ENCODE data around the gene TSHR.

TSHR gene

GRCh38 chr14:81144824-81145603, 189.6 kb downstream of the TSHR start:
- DNase-seq = no peak

GRCh38 chr14:81147140-81147897, 191.9 kb downstream of the TSHR start:
- no peak for DNase-seq

- no peak for DNase-seq
These were observed 193.2 kb downstream of the TSHR start for GRCh38 chr14:81148635-81149034.

- no peak for DNase-seq
These were observed 197.8 kb downstream of the TSHR start for GRCh38 chr14:81153187-81153586.

GRCh38 chr14:81157431-81157830, 202.0 kb downstream of the TSHR start:
- no peak for DNase-seq

GRCh38 chr14:81161088-81161487, 205.7 kb downstream of the TSHR start:
- DNase-seq = no peak

- no peak for DNase-seq
These were observed 206.3 kb downstream of the TSHR start for GRCh38 chr14:81161749-81162148.

- DNase-seq = no peak
These were observed 207.5 kb downstream of the TSHR start for GRCh38 chr14:81162941-81163340.

- peak in 1 of 4 experiments; percentile 2 for DNase-seq
These were observed 208.8 kb downstream of the TSHR start for GRCh38 chr14:81164167-81164774.

- DNase-seq = no peak
These were observed 209.8 kb downstream of the TSHR start for GRCh38 chr14:81165188-81165587.

GRCh38 chr14:81166121-81166520, 210.7 kb downstream of the TSHR start:
- DNase-seq = no peak

GRCh38 chr14:81169267-81169666, 213.8 kb downstream of the TSHR start:
- no peak for DNase-seq

GRCh38 chr14:81169711-81170103, 214.3 kb downstream of the TSHR start:
- DNase-seq = no peak

- DNase-seq = peak; percentile 60 to 82 (median 71)
These were observed 214.8 kb downstream of the TSHR start for GRCh38 chr14:81170104-81170828.

- no peak for DNase-seq
These were observed 215.4 kb downstream of the TSHR start for GRCh38 chr14:81170829-81171195.

- DNase-seq = no peak
These were observed 216.9 kb downstream of the TSHR start for GRCh38 chr14:81172353-81172752.

GRCh38 chr14:81172881-81173280, 217.5 kb downstream of the TSHR start:
- no peak for DNase-seq

- no peak for DNase-seq
These were observed 220.8 kb downstream of the TSHR start for GRCh38 chr14:81176241-81176640.

- no peak for DNase-seq
These were observed 221.8 kb downstream of the TSHR start for GRCh38 chr14:81177225-81177624.

- DNase-seq = no peak
These were observed 222.6 kb downstream of the TSHR start for GRCh38 chr14:81178063-81178462.

GRCh38 chr14:81179631-81180030, 224.2 kb downstream of the TSHR start:
- DNase-seq = no peak

GRCh38 chr14:81187832-81188522, 232.6 kb downstream of the TSHR start:
- no peak for DNase-seq

- DNase-seq = no peak
These were observed 237.2 kb downstream of the TSHR start for GRCh38 chr14:81192594-81192993.
